Heart right ventricle (tissue), 16 donors: Measurements from ENCODE around the gene HCN2. TPM values are rescaled to one million over a fixed set of nuclear protein-coding genes. Genes with fewer than 3 reads are reported as not detected.

Source experiments
- ATAC-seq, 8 donors: fragments of 200-7000 bp; cut with Tn5 transposase; one replicate each; pipeline ENCODE4 v1.9.1; 2020; ENCODE audit warnings: mild to moderate bottlenecking in 8 of 8, moderate library complexity in 8 of 8, moderate number of reproducible peaks in 1 of 8
- DNase-seq, 2 donors: peaks; one replicate each; pipeline ENCODE4 v3.0.0-alpha.2; 2020
- H3K27ac ChIP-seq, 10 donors: fragments of 200-600 bp; sonication (generic) in 2 of 10; one replicate each; pipeline versions ENCODE4 v1.5.0 to v1.8.0; 2020 to 2022; ENCODE audit warnings: mild to moderate bottlenecking in 3 of 10
- H3K27me3 ChIP-seq, 7 donors: fragments of 200-600 bp; one replicate each; pipeline ENCODE4 v1.8.0; 2021 to 2022; ENCODE audit warnings: mild to moderate bottlenecking in 2 of 7
- H3K36me3 ChIP-seq, 9 donors: fragments of 200-600 bp; sonication (generic) in 1 of 9; one replicate each; pipeline versions ENCODE4 v1.5.0 to v1.8.0; 2020 to 2022; ENCODE audit warnings: mild to moderate bottlenecking in 2 of 9
- H3K4me1 ChIP-seq, 9 donors: fragments of 200-600 bp; sonication (generic) in 1 of 9; one replicate each; pipeline versions ENCODE4 v1.5.0 to v1.8.0; 2020 to 2022; ENCODE audit warnings: mild to moderate bottlenecking in 4 of 9
- H3K4me3 ChIP-seq, 10 donors: fragments of 200-600 bp; sonication (generic) in 2 of 10; one replicate each; pipeline versions ENCODE4 v1.5.0 to v1.8.0; 2020 to 2022; ENCODE audit warnings: mild to moderate bottlenecking in 7 of 10, moderate library complexity in 2 of 10
- H3K9me3 ChIP-seq, 11 donors: fragments of 200-600 bp in 10 of 11; sonication (generic) in 2 of 11; one replicate each; pipeline versions ENCODE4 v1.5.0 to v1.8.0; 2013 to 2022; ENCODE audit warnings: mild to moderate bottlenecking in 2 of 11, control low read depth in 1 of 11, moderate library complexity in 1 of 11
- CTCF ChIP-seq, 9 donors: fragments of 200-600 bp; sonication (generic) in 2 of 9; IDR thresholded peaks; one replicate each; pipeline versions ENCODE4 v1.5.0 to v1.8.0; 2021 to 2022; ENCODE audit warnings: antibody characterized with exemption in 9 of 9, mild to moderate bottlenecking in 5 of 9, moderate library complexity in 1 of 9
- WGBS, 2 donors: extraction: QIAGEN DNeasy Blood & Tissue Kit; methylation state at CpG; one replicate each; pipeline ENCODE4 v1.1.7; 2013; ENCODE audit warnings: inconsistent platforms in 1 of 2; 5-methylcytosine and 5-hydroxymethylcytosine counted together
- intact Hi-C, 10 donors: fragments of 100-400 bp; cut with DNase I; formaldehyde crosslinking; loops; one replicate each; pipeline versions ENCODE4 v1.11.1 to v1.14.2; 2022
- polyA plus RNA-seq, 2 donors: library from polyadenylated mRNA; stranded (reverse); fragments of 200-250 nt; gene quantifications; one replicate each; pipeline ENCODE4 v1.2.3, GENCODE V29; 2013
- total RNA-seq, 10 donors: library from RNA; stranded (reverse); fragmentation: NEBNext Ultra II Directional in 3 of 10; extraction: Animal tissue kit (Norgen Biotek cat#: 25700) in 3 of 10; gene quantifications; one replicate each; pipeline versions ENCODE4 v1.2.1 to v1.2.4, GENCODE V29; 2021 to 2023
- donor health status: Arrhythmogenic right ventricular cardiomyopathy.
- donor health status: ischemic (EF 13 %, LVEDD 7.1; RV severe dilation, severe dysfunction).
- donor health status: healthy with polysubstance abuse.
- donor health status: DM: no; HTN: yes; CAD: no.
- donor health status: DM: no; HTN: no; CAD: no.
- donor health status: ischemic (EF 25% LVEDD 6.9; RV normal size, moderate dysfunction).
- donor health status: ischemic (EF 25% LVEDD 5.7; RV mildly dilated, moderate dysfunction).
- donor health status: healthy.
- donor health status: DM: yes; HTN: yes; CAD: no.
- donor health status: Ischemic cardiomyopathy.
- donor health status: ischemic (EF 35%, LVEDD 5.7; RV mildly dilated, moderate dysfunction).
- donor health status: nonischemic (EF 11% LVEDD 7.7; RV severe dilation, severe dysfunction).
- donor health status: DM: yes; HTN: yes; CAD: no.
- donor health status: PGD.
- donor health status: ischemic (EF 29% LVEDD 5.4; RV normal size, mild dysfunction).
- donor health status: nonischemic (EF 23%, LVEDD 6.1; RV moderate dilation, normal function).

HCN2 gene
- total and polyA plus RNA-seq, 12 donors: 0.90 to 10.7 (median 4.8) TPM

- no peak overlapping the region for H3K4me3 ChIP-seq
- WGBS, 2 donors: 92 to 93% methylated on average over 52 of the region's 52 CpGs
- H3K27me3 ChIP-seq: no peaks in the 10 kb centered on the region
- H3K27ac ChIP-seq: no peak overlapping the region
- no peak for TF ChIP-seq CTCF (IDR thresholded peaks at IDR 0.05)
- intact Hi-C loops: no loop called here
- peaks cover 5 to 79% (median 42%) of the 10 kb centered on the region in 9 donors for H3K36me3 ChIP-seq
- H3K4me1 ChIP-seq: no peaks in the 10 kb centered on the region
- DNase-seq (no peak), ATAC-seq (no peak)
- H3K9me3 ChIP-seq: no peaks in the 10 kb centered on the region
Measured at GRCh38 chr19:647566-648284, 58.0 kb downstream of the HCN2 start.

- Histone ChIP-seq H3K27ac (no peak overlapping the region), H3K9me3 (no peaks in the 10 kb centered on the region), H3K4me3 (no peak overlapping the region), H3K27me3 (no peaks in the 10 kb centered on the region), H3K36me3 (peaks cover 5 to 85% (median 43%) of the 10 kb centered on the region in 9 donors), H3K4me1 (no peaks in the 10 kb centered on the region)
- no peak for TF ChIP-seq CTCF (IDR thresholded peaks at IDR 0.05)
- DNase-seq (no peak), ATAC-seq (no peak)
- WGBS, 2 donors: 90 to 91% methylated on average over 24 to 29 of the region's 29 CpGs
- intact Hi-C loops: no loop called here
Measured at GRCh38 chr19:648305-648704, 58.6 kb downstream of the HCN2 start.

- intact Hi-C loops: no loop called here
- H3K27ac ChIP-seq: no peak overlapping the region
- no peaks in the 10 kb centered on the region for H3K4me1 ChIP-seq
- no peak overlapping the region for H3K4me3 ChIP-seq
- H3K27me3 ChIP-seq: no peaks in the 10 kb centered on the region
- 91 to 92% methylated on average over 52 to 53 of the region's 53 CpGs for WGBS, 2 donors
- DNase-seq (peak in 1 of 2 donors; percentile 14), ATAC-seq (no peak)
- no peak for TF ChIP-seq CTCF (IDR thresholded peaks at IDR 0.05)
- H3K9me3 ChIP-seq: no peaks in the 10 kb centered on the region
- H3K36me3 ChIP-seq: peaks cover 5 to 93% (median 43%) of the 10 kb centered on the region in 9 donors
Measured at GRCh38 chr19:648904-649801, 59.5 kb downstream of the HCN2 start.

- peaks cover 5 to 95% (median 43%) of the 10 kb centered on the region in 9 donors for H3K36me3 ChIP-seq
- ATAC-seq (no peak), DNase-seq (no peak)
- H3K27ac ChIP-seq: no peak overlapping the region
- TF ChIP-seq CTCF (IDR thresholded peaks at IDR 0.05): no peak
- H3K27me3 ChIP-seq: no peaks in the 10 kb centered on the region
- H3K4me3 ChIP-seq: no peak overlapping the region
- intact Hi-C loops: no loop called here
- 89% methylated on average over 11 of the region's 11 CpGs for WGBS, 2 donors
- H3K4me1 ChIP-seq: no peaks in the 10 kb centered on the region
- no peaks in the 10 kb centered on the region for H3K9me3 ChIP-seq
Measured at GRCh38 chr19:650121-650520, 60.4 kb downstream of the HCN2 start.
